Spleen (tissue), 11 donors: Measurements from ENCODE around the gene ACER2. TPM values are rescaled to one million over a fixed set of nuclear protein-coding genes. Genes with fewer than 3 reads are reported as not detected.
A peak's percentile ranks its signal among the peaks of the same experiment; 100 is the strongest.

Experiments used
- DNase-seq: peaks from one replicate; pipeline ENCODE4 v3.0.0-alpha.2; 2020
- H3K27ac ChIP-seq, 8 donors: fragments of 200-600 bp; sonication (generic) in 7 of 8; 1 replicate in 4 of 8; 2 replicates in 4 of 8; pipeline versions ENCODE4 v1.5.0 to v1.8.0; 2016 to 2021; ENCODE audit warnings: inconsistent platforms in 4 of 8, mild to moderate bottlenecking in 4 of 8, moderate library complexity in 1 of 8
- H3K27me3 ChIP-seq, 7 donors: fragments of 200-600 bp; sonication (generic) in 6 of 7; replicated peaks in 1 of 7; 1 replicate in 4 of 7; 2 replicates in 3 of 7; pipeline versions ENCODE4 v1.5.0 to v1.8.0; 2016 to 2021; ENCODE audit warnings: inconsistent platforms in 3 of 7, mild to moderate bottlenecking in 1 of 7
- H3K36me3 ChIP-seq, 6 donors: fragments of 200-600 bp; sonication (generic) in 5 of 6; 1 replicate in 4 of 6; 2 replicates in 2 of 6; pipeline versions ENCODE4 v1.5.0 to v1.8.0; 2016 to 2021; ENCODE audit warnings: inconsistent platforms in 2 of 6
- H3K4me1 ChIP-seq, 6 donors: fragments of 200-600 bp; sonication (generic) in 5 of 6; 1 replicate in 3 of 6; 2 replicates in 3 of 6; pipeline versions ENCODE4 v1.5.0 to v1.8.0; 2016 to 2021; ENCODE audit warnings: inconsistent platforms in 3 of 6
- H3K4me3 ChIP-seq, 8 donors: fragments of 200-600 bp; sonication (generic) in 7 of 8; 1 replicate in 4 of 8; 2 replicates in 4 of 8; pipeline versions ENCODE4 v1.5.0 to v1.8.0; 2016 to 2021; ENCODE audit warnings: inconsistent platforms in 4 of 8, mild to moderate bottlenecking in 4 of 8, moderate library complexity in 2 of 8
- H3K9me3 ChIP-seq, 8 donors: fragments of 200-600 bp; sonication (generic) in 7 of 8; 1 replicate in 4 of 8; 2 replicates in 4 of 8; pipeline versions ENCODE4 v1.5.0 to v1.8.0; 2016 to 2021; ENCODE audit warnings: inconsistent platforms in 4 of 8
- CTCF ChIP-seq, 11 experiments: fragments of 200-600 bp in 7 of 11; fragments of 450-650 bp in 4 of 11; sonication (generic) in 4 of 11; IDR thresholded peaks in 8 of 11; conservative IDR thresholded peaks in 3 of 11; 1 replicate in 7 of 11; 2 replicates in 4 of 11; pipeline versions ENCODE4 v1.4.0 to v1.8.0; 2016 to 2021; ENCODE audit warnings: antibody characterized with exemption in 11 of 11, inconsistent platforms in 4 of 11, mild to moderate bottlenecking in 1 of 11
- POLR2A ChIP-seq, 3 donors: fragments of 450-650 bp; IDR thresholded peaks; one replicate each; pipeline ENCODE4 v1.5.1; 2017; ENCODE audit warnings: antibody characterized with exemption in 3 of 3, mild to moderate bottlenecking in 1 of 3
- POLR2AphosphoS5 ChIP-seq, 3 donors: sonication (generic); formaldehyde crosslinking; IDR thresholded peaks; one replicate each; pipeline ENCODE4 v1.5.1; 2017; ENCODE audit warnings: antibody characterized with exemption in 3 of 3
- WGBS, 5 donors: extraction: QIAGEN DNeasy Blood & Tissue Kit in 3 of 5; methylation state at CpG; one replicate each; pipeline versions ENCODE4 v1.1.5 to v1.1.7; 2013 to 2018; 5-methylcytosine and 5-hydroxymethylcytosine counted together
- intact Hi-C: fragments of 100-400 bp; cut with DNase I; formaldehyde crosslinking; loops from one replicate; pipeline ENCODE4 v1.15.0; 2023; ENCODE audit warnings: low total_unique reads
- polyA plus RNA-seq, 3 donors: library from polyadenylated mRNA; stranded (reverse); fragments of 200-250 nt; gene quantifications; one replicate each; pipeline ENCODE4 v1.2.1, GENCODE V29; 2013
- total RNA-seq, 7 donors: library from RNA; depleted of rRNA in 3 of 7; stranded (reverse); fragments of >200 nt in 3 of 7; fragmentation: NEBNext Ultra II Directional in 4 of 7; extraction: Animal tissue kit (Norgen Biotek cat#: 25700) in 4 of 7; gene quantifications; one replicate each; pipeline versions ENCODE4 v1.1.0 to v1.2.1, GENCODE V29; 2016 to 2021
- donor health status: healthy with polysubstance abuse.
- donor health status: DM: no; HTN: no; CAD: no; lungs with moderate emphysema.
- donor health status: DM: no; HTN: no; CAD: no.
- donor health status: Bipolar disorder and iron deficiency.
- donor health status: healthy.
- donor health status: DM: no; HTN: no; CAD: no.
- donor health status: DM: yes; HTN: yes; CAD: no.

The ACER2 gene
- total and polyA plus RNA-seq, 10 donors, result 0.09 to 7.2 (median 4.3) TPM

- intact Hi-C loops, result loop anchor here (10.0 kb wide), 2 partner anchors 397 to 1197 kb away; no protein-coding TSS in a partner anchor
- TF ChIP-seq POLR2A (IDR thresholded peaks at IDR 0.05) (no peak), POLR2AphosphoS5 (IDR thresholded peaks at IDR 0.05) (no peak), CTCF (IDR thresholded peaks at IDR 0.05 in 8 of 11, conservative IDR thresholded peaks at IDR 0.05 in 3 of 11) (no peak)
- H3K27ac ChIP-seq, result peak overlapping the region in 5 of 8 donors; percentile 17 to 77 (median 58)
- DNase-seq, result no peak
- WGBS, 5 donors, result 71 to 83% (median 77%) methylated on average over 9 of the region's 9 CpGs
- no peaks in the 10 kb centered on the region for H3K9me3 ChIP-seq
- peak overlapping the region in 2 of 8 donors; percentile 3 to 42 for H3K4me3 ChIP-seq
- peaks cover 0 to 24% (median 3%) of the 10 kb centered on the region in 6 donors for H3K36me3 ChIP-seq
- no peaks in the 10 kb centered on the region for H3K27me3 ChIP-seq
- H3K4me1 ChIP-seq, result peaks cover 0 to 1% (median 0%) of the 10 kb centered on the region in 6 donors
Observed at GRCh38 chr9:19451240-19452087, 42.7 kb downstream of the ACER2 start.

- H3K36me3 ChIP-seq, result peaks cover 0 to 7% (median under 1%) of the 10 kb centered on the region in 6 donors
- H3K27ac ChIP-seq, result no peak overlapping the region
- H3K4me3 ChIP-seq, result no peak overlapping the region
- intact Hi-C loops, result loop anchor here (10.0 kb wide), 2 partner anchors 402 to 1202 kb away; no protein-coding TSS in a partner anchor
- WGBS, 5 donors, result 13 to 23% (median 19%) methylated on average over 3 of the region's 3 CpGs
- no peak for DNase-seq
- peaks cover 0 to 17% (median 9%) of the 10 kb centered on the region in 6 donors for H3K4me1 ChIP-seq
- H3K27me3 ChIP-seq, result no peaks in the 10 kb centered on the region
- TF ChIP-seq POLR2AphosphoS5 (IDR thresholded peaks at IDR 0.05) (no peak), CTCF (IDR thresholded peaks at IDR 0.05 in 8 of 11, conservative IDR thresholded peaks at IDR 0.05 in 3 of 11) (no peak), POLR2A (IDR thresholded peaks at IDR 0.05) (no peak)
- no peaks in the 10 kb centered on the region for H3K9me3 ChIP-seq
Observed at GRCh38 chr9:19456426-19456825, 47.6 kb downstream of the ACER2 start.

- WGBS, 5 donors, result 33 to 36% (median 35%) methylated on average over 12 of the region's 12 CpGs
- intact Hi-C loops, result loop anchor here (10.0 kb wide), 2 partner anchors 402 to 1202 kb away; no protein-coding TSS in a partner anchor
- H3K27ac ChIP-seq, result no peak overlapping the region
- H3K4me1 ChIP-seq, result peaks cover 0 to 17% (median 9%) of the 10 kb centered on the region in 6 donors
- no peaks in the 10 kb centered on the region for H3K9me3 ChIP-seq
- H3K36me3 ChIP-seq, result no peaks in the 10 kb centered on the region
- H3K27me3 ChIP-seq, result no peaks in the 10 kb centered on the region
- DNase-seq, result no peak
- TF ChIP-seq CTCF (IDR thresholded peaks at IDR 0.05 in 8 of 11, conservative IDR thresholded peaks at IDR 0.05 in 3 of 11) (peak; percentile 87 to 97 (median 95)), POLR2AphosphoS5 (IDR thresholded peaks at IDR 0.05) (no peak)
- peak overlapping the region in 2 of 8 donors; percentile 17 to 37 for H3K4me3 ChIP-seq
Observed at GRCh38 chr9:19456996-19457692, 48.3 kb downstream of the ACER2 start.

GRCh38 chr9:19457693-19458009 lies 48.8 kb downstream of the ACER2 start:
- Histone ChIP-seq H3K9me3 (no peaks in the 10 kb centered on the region), H3K4me1 (peaks cover 0 to 17% (median 9%) of the 10 kb centered on the region in 6 donors), H3K27me3 (no peaks in the 10 kb centered on the region), H3K36me3 (no peaks in the 10 kb centered on the region), H3K4me3 (peak overlapping the region in 2 of 8 donors; percentile 17 to 37), H3K27ac (no peak overlapping the region)
- intact Hi-C loops, result loop anchor here (10.0 kb wide), 2 partner anchors 403 to 1203 kb away; no protein-coding TSS in a partner anchor
- no peak for DNase-seq
- TF ChIP-seq POLR2A (IDR thresholded peaks at IDR 0.05) (no peak), CTCF (IDR thresholded peaks at IDR 0.05 in 8 of 11, conservative IDR thresholded peaks at IDR 0.05 in 3 of 11) (peak in 3 of 11 experiments; percentile 16 to 45 (median 22))
- WGBS, 5 donors, result 19 to 31% (median 25%) methylated on average over 5 of the region's 5 CpGs
